HepG2 (cell line): ENCODE results near the gene SRSF2. TPM values are rescaled to one million over a fixed set of nuclear protein-coding genes. Genes with fewer than 3 reads are reported as not detected.

Source experiments
- AGO2 ChIP-seq: fragments of 200-400 bp; formaldehyde crosslinking; optimal IDR thresholded peaks from 2 replicates; pipeline ENCODE3; 2017; ENCODE audit warnings: mild to moderate bottlenecking, low read depth, low read length, moderate library complexity
- ATF5 ChIP-seq: sonication (generic); formaldehyde crosslinking; IDR thresholded peaks from 2 replicates; pipeline ENCODE4 v1.4.0; 2020; ENCODE audit warnings: mild to moderate bottlenecking, low read depth, missing genetic modification reagents
- FOXA1 ChIP-seq, 2 experiments: fragments of 450-650 bp in 1 of 2; sonication (generic) in 1 of 2; formaldehyde crosslinking in 1 of 2; IDR thresholded peaks; 2 replicates each; pipeline versions ENCODE4 v1.4.0 to v1.6.1; 2016 to 2020; ENCODE audit warnings: missing genetic modification reagents in 1 of 2
- GTF2F1 ChIP-seq: fragments of 150-350 bp; IDR thresholded peaks from 2 replicates; pipeline ENCODE4 v1.6.1; 2014; ENCODE audit warnings: low read length
- HOXA3 ChIP-seq: sonication (generic); formaldehyde crosslinking; IDR thresholded peaks from 2 replicates; pipeline ENCODE4 v1.5.0; 2020; ENCODE audit warnings: missing genetic modification reagents
- JARID2 ChIP-seq: sonication (generic); formaldehyde crosslinking; IDR thresholded peaks from 2 replicates; pipeline ENCODE4 v1.8.1; 2023; ENCODE audit warnings: missing genetic modification reagents, inconsistent platforms; ENCODE audit not compliant: insufficient replicate concordance
- MAFF ChIP-seq: IDR thresholded peaks from 2 replicates; pipeline ENCODE4 v1.6.1; 2011; ENCODE audit warnings: low read depth, low read length, improper control_type of control experiment
- MAX ChIP-seq: IDR thresholded peaks from 2 replicates; pipeline ENCODE4 v1.6.1; 2012; ENCODE audit warnings: inconsistent platforms
- MTA1 ChIP-seq: sonication (generic); formaldehyde crosslinking; IDR thresholded peaks from 2 replicates; pipeline ENCODE4 v1.4.0; 2020; ENCODE audit warnings: missing genetic modification reagents, mild to moderate bottlenecking, borderline replicate concordance
- MTA3 ChIP-seq: sonication (generic); formaldehyde crosslinking; IDR thresholded peaks from 2 replicates; pipeline ENCODE4 v1.4.0; 2020; ENCODE audit warnings: missing genetic modification reagents
- NFKB2 ChIP-seq: sonication (generic); formaldehyde crosslinking; IDR thresholded peaks from 2 replicates; pipeline ENCODE4 v1.4.0; 2020; ENCODE audit warnings: missing genetic modification reagents, borderline replicate concordance
- ONECUT2 ChIP-seq: sonication (generic); formaldehyde crosslinking; IDR thresholded peaks from 2 replicates; pipeline ENCODE4 v1.4.0; 2020; ENCODE audit warnings: missing genetic modification reagents
- PHF8 ChIP-seq: sonication (generic); formaldehyde crosslinking; IDR thresholded peaks from 2 replicates; pipeline ENCODE4 v1.5.0; 2020; ENCODE audit warnings: missing genetic modification reagents
- POGZ ChIP-seq: sonication (generic); formaldehyde crosslinking; IDR thresholded peaks from 2 replicates; pipeline ENCODE4 v1.4.0; 2020; ENCODE audit warnings: mild to moderate bottlenecking, missing genetic modification reagents
- THAP11 ChIP-seq: IDR thresholded peaks from 2 replicates; pipeline ENCODE4 v1.6.1; 2016; ENCODE audit warnings: missing biosample characterization, missing genetic modification reagents
- ZBTB34 ChIP-seq: sonication (generic); formaldehyde crosslinking; IDR thresholded peaks from 2 replicates; pipeline ENCODE4 v1.8.0; 2022; ENCODE audit warnings: mild to moderate bottlenecking, missing genetic modification reagents
- ZFP1 ChIP-seq: IDR thresholded peaks from 2 replicates; pipeline ENCODE4 v1.6.1; 2016
- ZFP36L1 ChIP-seq: sonication (generic); formaldehyde crosslinking; IDR thresholded peaks from 2 replicates; pipeline ENCODE4 v1.8.0; 2022; ENCODE audit warnings: mild to moderate bottlenecking, missing genetic modification reagents, moderate library complexity
- ZFP36L2 ChIP-seq: sonication (generic); formaldehyde crosslinking; IDR thresholded peaks from 2 replicates; pipeline ENCODE4 v1.4.0; 2020; ENCODE audit warnings: missing genetic modification reagents
- ZFP41 ChIP-seq: sonication (generic); formaldehyde crosslinking; IDR thresholded peaks from 2 replicates; pipeline ENCODE4 v1.4.0; 2020; ENCODE audit warnings: mild to moderate bottlenecking, missing genetic modification reagents, borderline replicate concordance
- ZNF331 ChIP-seq: sonication (generic); formaldehyde crosslinking; IDR thresholded peaks from 2 replicates; pipeline ENCODE4 v1.4.0; 2020; ENCODE audit warnings: missing genetic modification reagents
- ZNF354B ChIP-seq: sonication (generic); formaldehyde crosslinking; IDR thresholded peaks from 2 replicates; pipeline ENCODE4 v1.8.0; 2022; ENCODE audit warnings: mild to moderate bottlenecking, missing genetic modification reagents
- ZNF383 ChIP-seq: sonication (generic); formaldehyde crosslinking; IDR thresholded peaks from 2 replicates; pipeline ENCODE4 v1.4.0; 2020; ENCODE audit warnings: missing genetic modification reagents, mild to moderate bottlenecking, borderline replicate concordance
- ZNF589 ChIP-seq: sonication (generic); formaldehyde crosslinking; conservative IDR thresholded peaks from 2 replicates; pipeline ENCODE4 v1.8.0; 2022; ENCODE audit warnings: mild to moderate bottlenecking, moderate library complexity, missing genetic modification reagents
- polyA plus RNA-seq, 8 experiments: library from polyadenylated mRNA; depleted of rRNA in 3 of 8; stranded (reverse) in 7 of 8; unstranded in 1 of 8; fragments of >200 nt; fragmentation: Illumina TruSeq in 4 of 8; extraction: Trizol in 4 of 8; gene quantifications; 2 replicates each; pipeline versions ENCODE4 v1.2.1 to v1.2.3, GENCODE V29; 2011 to 2016; ENCODE audit warnings: low read depth in 4 of 8, missing spikeins in 1 of 8, mixed read lengths in 1 of 8; ENCODE audit not compliant: insufficient read depth in 1 of 8
- total RNA-seq, 5 experiments: library from RNA; depleted of rRNA; stranded (reverse); fragments of >200 nt; fragmentation: Illumina TruSeq; extraction: Trizol; gene quantifications; 2 replicates each; pipeline ENCODE4 v1.2.3, GENCODE V29; 2016; ENCODE audit warnings: low read depth in 1 of 5
- TF ChIP-seq, protein P1 (sequence below): sonication (generic); formaldehyde crosslinking; IDR thresholded peaks from 2 replicates; pipeline ENCODE4 v1.9.0; 2021; ENCODE audit warnings: missing genetic modification reagents, borderline replicate concordance
- TF ChIP-seq, protein P2 (sequence below): IDR thresholded peaks from 2 replicates; pipeline ENCODE4 v1.6.1; 2016

SRSF2 gene
- total and polyA plus RNA-seq, 2 of the 13 experiments (the other 11 are each of a cell fraction or from before 2014, with no cell fraction given) = 306 to 319 TPM

DNA sequence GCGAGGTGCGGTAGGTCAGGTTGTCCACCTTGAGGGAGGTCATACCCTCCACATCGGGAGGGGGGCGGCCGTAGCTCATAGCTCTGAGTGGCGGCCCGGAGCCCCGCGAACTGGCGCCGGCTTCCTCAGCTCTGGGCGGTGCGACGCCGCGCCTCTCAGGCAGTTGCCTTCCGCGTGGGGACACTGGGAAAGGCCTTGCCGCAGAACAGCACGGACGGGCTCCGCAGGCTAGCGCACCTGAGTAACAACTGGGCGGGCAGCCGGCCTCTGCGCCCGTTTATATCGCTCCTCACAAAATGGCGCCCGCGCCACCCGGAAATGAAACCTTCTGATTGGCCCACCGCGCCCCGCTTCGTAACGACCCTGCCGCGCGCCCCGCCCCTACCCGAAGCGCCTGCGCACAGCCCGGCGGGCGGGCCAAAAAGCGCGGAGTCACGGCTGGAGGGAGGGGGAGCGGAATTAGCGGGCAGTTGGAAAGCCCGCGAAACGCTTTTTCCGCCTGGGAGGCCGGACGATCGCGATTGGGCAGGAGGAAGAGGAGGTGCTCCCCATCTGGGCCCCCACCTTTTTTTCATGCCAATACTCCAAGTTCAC, at the start of gene SRSF2 (continued):
- TF ChIP-seq, protein P1, sequence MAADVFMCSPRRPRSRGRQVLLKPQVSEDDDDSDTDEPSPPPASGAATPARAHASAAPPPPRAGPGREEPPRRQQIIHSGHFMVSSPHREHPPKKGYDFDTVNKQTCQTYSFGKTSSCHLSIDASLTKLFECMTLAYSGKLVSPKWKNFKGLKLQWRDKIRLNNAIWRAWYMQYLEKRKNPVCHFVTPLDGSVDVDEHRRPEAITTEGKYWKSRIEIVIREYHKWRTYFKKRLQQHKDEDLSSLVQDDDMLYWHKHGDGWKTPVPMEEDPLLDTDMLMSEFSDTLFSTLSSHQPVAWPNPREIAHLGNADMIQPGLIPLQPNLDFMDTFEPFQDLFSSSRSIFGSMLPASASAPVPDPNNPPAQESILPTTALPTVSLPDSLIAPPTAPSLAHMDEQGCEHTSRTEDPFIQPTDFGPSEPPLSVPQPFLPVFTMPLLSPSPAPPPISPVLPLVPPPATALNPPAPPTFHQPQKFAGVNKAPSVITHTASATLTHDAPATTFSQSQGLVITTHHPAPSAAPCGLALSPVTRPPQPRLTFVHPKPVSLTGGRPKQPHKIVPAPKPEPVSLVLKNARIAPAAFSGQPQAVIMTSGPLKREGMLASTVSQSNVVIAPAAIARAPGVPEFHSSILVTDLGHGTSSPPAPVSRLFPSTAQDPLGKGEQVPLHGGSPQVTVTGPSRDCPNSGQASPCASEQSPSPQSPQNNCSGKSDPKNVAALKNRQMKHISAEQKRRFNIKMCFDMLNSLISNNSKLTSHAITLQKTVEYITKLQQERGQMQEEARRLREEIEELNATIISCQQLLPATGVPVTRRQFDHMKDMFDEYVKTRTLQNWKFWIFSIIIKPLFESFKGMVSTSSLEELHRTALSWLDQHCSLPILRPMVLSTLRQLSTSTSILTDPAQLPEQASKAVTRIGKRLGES (CRISPR knock-in tag) = peak; percentile 85; the same call in 1 of the 2 replicates
- TF ChIP-seq THAP11 (CRISPR knock-in tag) = no peak
- TF ChIP-seq ZNF383 (CRISPR knock-in tag) = 0 out of 2 replicates have a peak, but pooled peaks have one; percentile 63
- no peak for TF ChIP-seq ZBTB34 (CRISPR knock-in tag)
- peak; percentile 97 for TF ChIP-seq JARID2
- TF ChIP-seq ZNF589 (CRISPR knock-in tag) = peak; percentile 67
- peak; percentile 51; the same call in 1 of the 2 replicates for TF ChIP-seq ZNF331 (CRISPR knock-in tag)
- TF ChIP-seq HOXA3 (CRISPR knock-in tag) = peak; percentile 93
- TF ChIP-seq PHF8 = peak; percentile 98
- peak; percentile 91; the same call in 1 of the 2 replicates for TF ChIP-seq ZFP36L2 (CRISPR knock-in tag)
- peak; percentile 13; the same call in 1 of the 2 replicates for TF ChIP-seq ATF5 (CRISPR knock-in tag)
- TF ChIP-seq ZFP41 (CRISPR knock-in tag) = no peak
- TF ChIP-seq MAX = peak; percentile 92
- TF ChIP-seq FOXA1 (IDR thresholded peaks at IDR 0.05) = no peak
- peak; percentile 59; the same call in 1 of the 2 replicates for TF ChIP-seq FOXA1 (CRISPR knock-in tag; IDR thresholded peaks at IDR 0.05)
- no peak for TF ChIP-seq MTA3
- no peak for TF ChIP-seq MTA1 (CRISPR knock-in tag)
- TF ChIP-seq GTF2F1 = peak; percentile 98
- TF ChIP-seq ZFP1 (CRISPR knock-in tag) = peak; percentile 68; the same call in 1 of the 2 replicates
- TF ChIP-seq NFKB2 = peak; percentile 93
- TF ChIP-seq MAFF = peak; percentile 67; the same call in 1 of the 2 replicates
- TF ChIP-seq ONECUT2 = no peak; the same call in 1 of the 2 replicates
- peak; percentile 91 for TF ChIP-seq ZFP36L1 (CRISPR knock-in tag)
- 0 out of 2 replicates have a peak, but pooled peaks have one; percentile 80 for TF ChIP-seq ZNF354B (CRISPR knock-in tag)
- TF ChIP-seq POGZ (CRISPR knock-in tag) = peak; percentile 86
- TF ChIP-seq, protein P2, sequence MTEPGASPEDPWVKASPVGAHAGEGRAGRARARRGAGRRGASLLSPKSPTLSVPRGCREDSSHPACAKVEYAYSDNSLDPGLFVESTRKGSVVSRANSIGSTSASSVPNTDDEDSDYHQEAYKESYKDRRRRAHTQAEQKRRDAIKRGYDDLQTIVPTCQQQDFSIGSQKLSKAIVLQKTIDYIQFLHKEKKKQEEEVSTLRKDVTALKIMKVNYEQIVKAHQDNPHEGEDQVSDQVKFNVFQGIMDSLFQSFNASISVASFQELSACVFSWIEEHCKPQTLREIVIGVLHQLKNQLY (CRISPR knock-in tag) = no peak; the same call in 1 of the 2 replicates
- peak; percentile 98 for TF ChIP-seq AGO2
